NCI-H510A treated with DMSO at 0.1 percent for 48 hours (cell line): Measurements from ENCODE around the gene ZFYVE28.

Source experiments
- DNase-seq: peaks from one replicate; lab custom pipeline; 2025; lab: John Stamatoyannopoulos, UW

Gene ZFYVE28

DNA sequence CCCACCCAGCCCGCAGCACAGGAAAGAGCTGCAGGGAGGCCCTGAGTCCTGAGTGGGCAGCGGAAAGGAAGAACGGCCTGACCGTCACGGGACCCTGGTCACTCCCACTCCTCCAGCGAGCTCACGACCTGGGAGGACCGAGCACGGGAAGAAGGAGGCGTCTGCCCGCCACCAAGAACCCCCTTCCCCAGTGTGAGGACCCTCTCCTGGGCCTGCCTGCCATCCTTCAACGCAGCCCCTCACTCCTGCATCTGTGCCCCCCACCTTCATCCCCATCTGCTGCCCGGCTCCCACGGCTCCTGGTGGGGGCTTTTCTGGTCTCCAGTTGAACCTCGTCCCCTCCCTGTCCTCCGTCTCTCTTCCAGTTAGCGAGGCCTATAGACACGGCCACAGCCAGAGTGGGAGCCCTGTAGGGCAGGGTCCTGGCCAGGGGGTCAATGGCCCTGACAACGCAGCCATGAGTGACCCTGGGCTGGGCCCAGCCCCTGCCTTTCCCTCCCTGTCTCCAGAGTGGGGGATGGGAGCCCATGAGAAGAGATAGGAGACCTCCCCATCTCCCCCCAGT lies 115.2 kb downstream of the ZFYVE28 start:
- DNase-seq = no peak

- DNase-seq = no peak
Observed at GRCh38 chr4:2302387-2303119, 115.9 kb downstream of the ZFYVE28 start.

DNA sequence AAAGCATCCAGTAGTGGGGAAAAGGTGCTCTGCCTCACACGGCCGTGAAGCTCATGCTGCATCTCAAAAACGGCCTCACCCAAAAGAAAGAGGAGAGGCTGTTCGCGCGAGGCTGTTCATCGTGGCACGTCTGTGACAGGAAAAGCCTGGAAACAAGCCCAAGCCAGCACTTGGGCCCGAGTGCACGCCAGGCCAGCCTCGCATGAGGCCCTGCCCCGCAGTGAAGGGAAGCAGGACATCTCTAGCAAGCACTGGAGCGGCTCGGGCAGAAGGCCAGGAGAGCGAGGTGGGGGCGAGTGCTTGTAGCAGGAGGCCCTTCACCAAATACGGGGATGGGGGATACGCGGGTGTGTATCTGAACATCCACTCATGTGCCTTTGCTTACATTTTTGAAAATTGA lies 116.6 kb downstream of the ZFYVE28 start:
- DNase-seq = no peak

GRCh38 chr4:2301225-2301642 lies 117.2 kb downstream of the ZFYVE28 start:
- no peak for DNase-seq

DNA sequence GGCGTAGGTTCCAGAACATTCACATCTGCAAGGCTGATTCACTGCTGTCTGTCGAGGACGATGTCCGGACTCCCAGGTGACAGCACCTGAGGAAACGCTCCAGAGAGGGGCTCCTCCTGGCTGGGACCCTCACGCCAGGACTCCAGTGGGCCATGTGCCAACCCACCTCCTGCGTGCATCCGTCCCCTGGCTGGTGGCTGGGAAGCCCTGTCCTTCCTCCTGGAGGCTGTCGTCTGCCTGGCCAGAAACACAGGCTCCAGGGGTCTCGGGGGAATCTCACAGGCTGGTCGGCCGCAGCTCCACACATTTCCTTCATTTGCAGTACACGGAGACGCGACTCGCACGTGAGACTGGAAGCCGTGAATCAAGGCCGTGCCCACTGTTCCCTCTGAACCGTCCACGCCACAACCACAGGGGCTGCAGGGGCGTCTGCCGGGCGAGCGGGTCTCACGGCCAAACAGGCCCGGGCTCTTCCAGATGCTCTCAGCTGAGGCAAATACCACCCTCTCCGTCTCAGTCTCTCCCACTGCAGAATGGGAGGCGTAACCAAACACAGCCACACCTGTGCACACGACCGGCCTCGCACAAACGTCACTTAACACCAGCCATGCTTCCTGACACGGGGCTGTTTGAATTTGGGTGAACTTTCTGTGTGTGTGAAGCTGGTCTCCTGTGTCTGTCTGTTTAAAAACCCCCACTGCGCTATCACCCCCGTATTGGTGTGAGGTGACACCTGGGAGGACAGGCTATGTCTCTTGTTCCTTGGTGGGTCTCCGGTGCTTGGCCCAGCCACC lies 117.8 kb downstream of the ZFYVE28 start:
- DNase-seq = no peak

- no peak for DNase-seq
Observed at GRCh38 chr4:2299794-2300193, 118.7 kb downstream of the ZFYVE28 start.

GRCh38 chr4:2298532-2298991 lies 119.9 kb downstream of the ZFYVE28 start:
- no peak for DNase-seq

- no peak for DNase-seq
Observed at GRCh38 chr4:2297606-2298531, 120.6 kb downstream of the ZFYVE28 start.

DNA sequence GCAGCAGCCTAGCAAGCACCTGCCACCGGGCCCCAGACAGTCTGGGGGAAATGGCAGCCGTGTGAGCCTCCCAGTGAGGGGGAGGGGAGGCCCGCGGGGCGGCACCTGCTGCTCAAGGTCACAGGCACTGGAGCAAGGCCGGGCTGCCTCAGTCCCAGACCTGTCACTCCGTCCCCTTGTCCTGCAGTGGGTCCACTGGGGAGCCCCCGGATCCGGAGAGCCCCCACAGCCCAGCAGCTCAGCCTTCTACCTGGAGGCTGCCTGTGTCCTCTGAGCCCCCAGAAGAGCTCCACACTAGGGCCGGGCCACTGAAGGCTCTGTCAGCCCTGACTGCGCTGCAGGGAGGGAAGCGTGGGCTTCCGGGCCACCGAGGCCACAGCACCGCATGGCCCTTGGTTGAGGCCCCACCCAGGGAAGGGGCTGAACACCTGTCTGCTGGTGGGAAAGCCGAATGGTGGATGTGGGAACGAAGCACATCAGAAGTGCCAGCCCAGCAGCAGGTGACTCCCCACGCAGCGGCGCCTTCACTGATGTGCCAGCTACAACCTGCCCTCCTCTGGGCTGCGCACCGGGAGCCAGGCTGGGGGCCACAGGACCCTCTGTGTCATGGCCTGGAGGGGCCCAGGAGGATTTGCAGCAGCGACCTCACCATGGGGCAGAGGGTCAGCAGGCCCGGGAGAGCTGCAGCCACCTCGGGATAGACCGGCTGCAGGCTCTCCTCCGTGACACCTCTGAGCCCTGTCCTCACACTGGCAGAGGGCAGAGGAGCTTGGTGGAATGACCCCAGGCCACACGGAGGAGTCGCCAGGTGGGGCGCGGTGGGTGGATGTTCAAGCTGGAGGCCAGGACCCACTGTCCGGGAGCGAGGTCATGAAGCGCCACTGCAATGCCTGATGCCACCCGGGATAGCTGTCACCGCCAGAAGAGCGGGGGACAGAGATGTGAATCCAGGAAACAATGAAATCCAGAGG lies 121.5 kb downstream of the ZFYVE28 start:
- DNase-seq = no peak

GRCh38 chr4:2295900-2296442 lies 122.5 kb downstream of the ZFYVE28 start:
- DNase-seq = no peak

DNA sequence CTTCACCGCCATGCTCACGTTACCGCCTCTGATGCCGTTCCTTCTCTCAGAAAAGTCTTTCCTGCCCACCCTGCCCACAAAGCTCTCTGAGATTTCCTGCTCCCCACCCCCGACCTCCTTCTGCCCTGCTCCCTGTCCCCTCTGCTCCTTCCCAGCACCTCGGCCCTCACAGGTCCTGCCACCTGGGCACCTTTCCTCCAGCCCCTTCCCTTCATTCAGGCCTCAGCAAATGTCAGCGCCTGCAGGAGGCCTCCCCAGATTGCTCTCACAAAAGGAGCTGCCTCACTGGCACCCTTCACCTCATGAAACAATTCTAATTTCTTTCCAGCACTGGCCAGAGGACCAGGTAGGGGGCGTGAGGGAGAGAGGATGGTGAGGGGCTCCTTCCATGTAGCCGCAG lies 122.9 kb downstream of the ZFYVE28 start:
- DNase-seq = no peak

DNA sequence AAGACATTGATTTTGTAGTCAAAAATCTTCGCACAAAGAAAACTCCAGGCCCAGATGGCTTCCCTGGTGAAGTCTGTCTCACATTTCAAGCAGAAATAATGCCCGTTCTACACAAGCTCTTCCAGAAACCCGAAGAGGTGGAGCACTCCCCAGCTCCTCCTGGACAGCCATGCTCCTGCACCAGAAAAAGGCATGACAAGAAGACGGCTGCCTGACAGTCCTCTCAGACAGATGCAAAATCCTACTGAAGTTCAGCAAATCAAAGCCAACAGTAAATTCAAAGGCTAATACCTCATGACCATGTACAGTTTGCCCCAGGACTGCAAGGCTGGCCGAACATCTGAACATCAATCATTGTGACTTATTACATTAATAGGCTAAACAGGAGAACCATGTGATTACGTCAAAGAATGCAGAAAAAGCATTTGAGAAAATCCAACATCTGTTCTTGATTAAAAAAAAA lies 125.8 kb downstream of the ZFYVE28 start:
- no peak for DNase-seq

DNA sequence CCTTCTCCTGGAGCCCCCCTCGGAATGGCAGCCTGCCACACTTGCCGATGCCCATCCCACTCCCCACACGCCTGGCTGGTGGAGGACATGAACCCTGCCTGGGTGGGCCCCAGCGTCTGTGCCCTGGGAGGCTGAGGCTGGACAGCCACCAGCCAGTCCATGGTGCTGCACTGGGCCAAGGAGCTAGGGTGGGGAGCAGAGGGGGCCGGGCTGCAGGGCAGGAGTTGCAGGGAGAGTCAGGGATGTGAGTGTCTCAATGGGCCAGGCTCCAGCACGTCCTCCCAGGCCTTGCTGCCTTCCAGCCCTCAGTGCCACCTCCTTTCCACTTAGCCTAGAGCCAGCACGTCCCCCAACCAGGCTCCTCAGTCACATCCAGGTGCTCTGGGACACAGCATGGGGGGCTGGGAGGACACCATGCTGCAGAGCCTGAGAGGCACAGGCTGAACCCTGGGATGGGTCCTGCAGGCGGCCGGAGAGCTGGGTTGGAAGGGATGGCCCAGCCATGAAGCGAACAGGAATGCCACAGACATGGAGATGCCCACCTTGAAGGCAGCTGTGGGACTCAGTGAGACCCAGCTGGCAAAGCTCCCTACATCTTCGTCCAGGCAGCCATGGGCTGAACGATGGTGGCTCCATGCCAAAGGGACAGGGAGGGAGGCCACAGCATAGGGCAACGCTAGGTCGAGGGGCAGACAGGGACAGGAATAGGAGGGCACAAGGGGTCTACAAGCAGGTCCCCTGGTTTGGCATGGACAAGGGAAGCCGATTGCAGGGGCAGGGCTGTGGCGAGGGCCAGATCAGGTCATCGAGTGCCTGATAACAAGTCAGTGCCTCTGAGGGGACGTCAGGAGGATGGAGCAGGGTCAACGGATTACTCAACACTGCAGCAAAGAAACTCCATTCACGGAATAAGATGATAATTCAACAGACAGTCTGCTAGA lies 126.5 kb downstream of the ZFYVE28 start:
- DNase-seq = no peak

DNA sequence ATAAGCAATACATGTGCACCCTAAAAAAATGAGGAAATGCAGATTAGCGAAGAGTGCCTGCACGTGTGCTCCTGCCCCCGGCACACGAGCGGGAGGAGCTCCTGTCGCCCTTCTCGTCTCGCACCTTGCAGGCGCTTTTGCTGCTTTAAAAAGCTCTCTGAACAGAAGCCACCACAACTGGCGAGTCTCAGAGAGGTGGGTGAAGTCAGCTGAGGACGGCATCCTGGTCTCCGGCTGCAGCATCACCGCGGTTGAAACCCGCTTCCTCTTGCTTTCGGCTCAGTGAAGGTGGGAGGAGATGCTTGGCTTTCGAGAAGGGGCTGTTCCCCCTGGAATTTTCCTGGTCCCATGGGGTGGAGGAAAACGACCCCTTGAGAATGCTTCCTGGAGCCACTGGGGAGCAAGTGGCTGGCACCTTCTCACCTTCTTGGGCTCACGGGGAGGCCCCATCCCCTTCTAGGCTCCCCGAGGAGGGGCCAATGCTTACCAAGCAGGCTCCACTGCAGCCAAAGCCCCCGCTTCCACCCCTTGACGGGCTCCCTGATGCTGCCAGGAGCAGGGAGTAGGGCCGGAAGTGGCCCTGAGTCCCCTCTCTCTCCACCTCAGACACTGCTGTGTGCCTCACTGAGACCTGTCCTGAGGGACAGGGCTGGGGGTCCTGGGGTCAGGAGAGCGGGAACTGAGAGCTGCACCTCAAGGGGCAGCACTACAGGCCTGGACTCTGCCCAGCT lies 127.3 kb downstream of the ZFYVE28 start:
- no peak for DNase-seq

- DNase-seq = no peak
Observed at GRCh38 chr4:2290488-2290887, 128.0 kb downstream of the ZFYVE28 start.

- DNase-seq = no peak
Observed at GRCh38 chr4:2289955-2290333, 128.5 kb downstream of the ZFYVE28 start.

DNA sequence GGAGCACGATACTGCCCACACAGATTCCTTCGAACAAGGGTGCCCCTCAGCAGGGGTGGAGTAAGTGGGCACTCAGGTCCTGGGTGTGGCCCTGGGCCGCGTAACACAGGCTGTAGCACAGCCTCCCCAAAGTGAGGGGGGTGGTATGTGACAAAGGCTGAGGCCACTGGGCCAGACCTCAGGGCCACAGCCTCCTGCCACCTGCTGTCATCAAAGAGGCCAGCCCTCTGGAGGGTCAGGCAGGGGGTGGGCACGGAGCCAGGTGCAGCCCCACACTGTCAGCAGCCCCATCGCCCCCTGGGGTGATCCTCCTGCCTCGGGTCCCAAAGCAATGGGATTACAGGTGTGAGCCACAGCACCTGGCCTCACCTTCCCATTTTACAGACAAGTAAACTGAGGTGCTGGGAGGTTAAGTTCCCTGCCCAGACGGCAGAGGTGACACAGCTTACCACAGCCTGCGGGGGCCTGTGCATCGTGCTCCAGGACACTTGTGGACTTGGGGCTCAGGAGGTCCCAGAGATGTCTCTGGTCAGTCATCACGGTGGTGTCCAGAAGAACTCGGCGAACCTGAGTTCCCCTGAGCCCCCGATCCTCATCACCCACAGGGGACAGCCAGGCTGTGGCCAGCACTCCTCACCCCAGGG lies 129.0 kb downstream of the ZFYVE28 start:
- no peak for DNase-seq

DNA sequence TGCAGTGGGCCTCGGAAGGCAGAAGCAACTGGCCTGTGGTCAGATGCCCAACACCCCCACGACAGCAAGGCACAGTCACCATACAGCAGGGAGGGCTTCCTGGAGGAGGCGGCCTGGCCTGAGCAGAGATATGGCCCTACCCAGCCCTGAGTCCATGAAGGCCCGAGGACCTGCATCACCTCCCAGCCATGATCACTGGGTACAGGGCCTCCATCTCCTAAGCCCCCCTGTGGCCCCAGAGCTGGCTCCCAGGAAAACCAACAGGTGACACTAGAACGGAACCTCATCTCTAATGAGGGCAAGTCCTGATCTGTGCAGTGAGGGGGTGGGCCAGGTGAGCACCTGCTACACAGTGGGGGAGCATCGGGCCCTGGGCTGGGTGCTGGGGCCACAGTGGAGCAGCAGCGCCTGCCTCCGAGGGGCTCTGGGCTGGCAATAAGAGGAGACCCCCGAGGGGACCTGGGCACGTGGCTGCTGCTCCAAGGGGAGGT lies 130.3 kb downstream of the ZFYVE28 start:
- no peak for DNase-seq
